GM19324 (cell line): Measurements from ENCODE around the gene HLA-DOB.

Experiments
- ATAC-seq: cut with Tn5 transposase; IDR thresholded peaks from one replicate; pipeline ENCODE4 v1.9.1; 2021; ENCODE audit warnings: mild to moderate bottlenecking, moderate library complexity; ENCODE audit not compliant: unreplicated experiment, low FRiP score

HLA-DOB gene

GRCh38 chr6:32816746-32817204 lies at the start of gene HLA-DOB:
Gene HLA-DOB, minus strand, starts transcription at chr6:32817002. Its CDS starts 51 bp downstream, at chr6:32816951.
- ATAC-seq = peak; percentile 39

- no peak for ATAC-seq
Measured at GRCh38 chr6:32865724-32866443, 49.1 kb upstream of the HLA-DOB start.

- ATAC-seq = no peak
Measured at GRCh38 chr6:32862725-32863124, 45.9 kb upstream of the HLA-DOB start.

GRCh38 chr6:32860674-32861073 lies 43.9 kb upstream of the HLA-DOB start:
- no peak for ATAC-seq

- ATAC-seq = no peak
Measured at GRCh38 chr6:32858194-32858593, 41.4 kb upstream of the HLA-DOB start.

GRCh38 chr6:32857156-32857891 lies 40.5 kb upstream of the HLA-DOB start:
- no peak for ATAC-seq

- ATAC-seq = no peak
Measured at GRCh38 chr6:32855467-32856174, 38.8 kb upstream of the HLA-DOB start.

GRCh38 chr6:32854376-32855178 lies 37.8 kb upstream of the HLA-DOB start:
- ATAC-seq = peak; percentile 15

- ATAC-seq = peak; percentile 87
Measured at GRCh38 chr6:32853541-32854375, 37.0 kb upstream of the HLA-DOB start, which contains the start of the genes PSMB9 and TAP1. Gene PSMB9, plus strand, starts transcription at chr6:32854192. Its CDS starts 38 bp downstream, at chr6:32854230. Gene TAP1, minus strand, starts transcription at chr6:32853704. Its CDS starts 68 bp downstream, at chr6:32853636.

GRCh38 chr6:32852844-32853540 lies 36.2 kb upstream of the HLA-DOB start:
- peak; percentile 13 for ATAC-seq

GRCh38 chr6:32852018-32852843 lies 35.4 kb upstream of the HLA-DOB start:
- no peak for ATAC-seq

- ATAC-seq = no peak
Measured at GRCh38 chr6:32851025-32851424, 34.2 kb upstream of the HLA-DOB start.

GRCh38 chr6:32849126-32849525 lies 32.3 kb upstream of the HLA-DOB start:
- no peak for ATAC-seq

- ATAC-seq = no peak
Measured at GRCh38 chr6:32847795-32848194, 31.0 kb upstream of the HLA-DOB start.

- ATAC-seq = no peak
Measured at GRCh38 chr6:32847004-32847403, 30.2 kb upstream of the HLA-DOB start.

GRCh38 chr6:32845384-32845884 lies 28.6 kb upstream of the HLA-DOB start:
- ATAC-seq = no peak

GRCh38 chr6:32844839-32845383 lies 28.1 kb upstream of the HLA-DOB start:
- ATAC-seq = no peak
